ENCODE measurements around the gene RDX.
"Not testable (repeated sequence)": the region's sequence is repeated elsewhere in the genome, so short reads cannot be mapped to it uniquely, and the experiment has no call there.

Gene RDX

DNA sequence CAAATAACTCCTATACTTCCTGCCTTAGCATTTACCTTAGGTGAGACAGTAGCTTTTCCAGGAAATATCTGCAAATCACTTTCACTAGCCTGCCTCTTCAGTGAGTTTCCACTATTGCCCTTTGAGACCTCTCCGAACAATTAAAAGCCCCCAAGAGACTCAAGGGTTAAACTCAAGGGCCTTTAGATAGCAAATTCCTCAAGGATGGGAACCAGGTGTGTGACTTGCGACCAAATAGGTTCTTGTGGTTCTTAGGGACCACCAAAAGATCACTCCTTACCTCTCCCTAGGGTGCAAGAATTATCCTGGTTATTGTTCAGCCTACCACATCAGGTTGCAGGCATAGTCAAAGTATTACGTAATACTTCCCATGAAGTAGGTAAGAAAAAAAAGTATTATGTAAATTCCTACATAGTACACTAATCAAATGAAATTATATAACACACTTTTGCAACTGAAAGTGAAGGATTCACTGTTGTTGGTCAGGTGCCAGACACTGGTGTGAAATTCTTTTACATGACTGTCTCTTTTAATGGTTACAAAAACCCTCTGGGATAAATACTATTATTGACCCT is 1.4 kb upstream of the RDX start:
- DNase-seq (ENCODE audit: extremely low read depth, low read depth): no peak
- TF ChIP-seq CTCF (IDR thresholded peaks at IDR 0.05; ENCODE audit: low read depth, low read length): no peak

GRCh38 chr11:110297076-110297725 is 787 bp upstream of the RDX start:
- TF ChIP-seq CTCF (IDR thresholded peaks at IDR 0.05; ENCODE audit: low read depth, low read length): no peak
- no peak for DNase-seq (ENCODE audit: extremely low read depth, low read depth)

DNA sequence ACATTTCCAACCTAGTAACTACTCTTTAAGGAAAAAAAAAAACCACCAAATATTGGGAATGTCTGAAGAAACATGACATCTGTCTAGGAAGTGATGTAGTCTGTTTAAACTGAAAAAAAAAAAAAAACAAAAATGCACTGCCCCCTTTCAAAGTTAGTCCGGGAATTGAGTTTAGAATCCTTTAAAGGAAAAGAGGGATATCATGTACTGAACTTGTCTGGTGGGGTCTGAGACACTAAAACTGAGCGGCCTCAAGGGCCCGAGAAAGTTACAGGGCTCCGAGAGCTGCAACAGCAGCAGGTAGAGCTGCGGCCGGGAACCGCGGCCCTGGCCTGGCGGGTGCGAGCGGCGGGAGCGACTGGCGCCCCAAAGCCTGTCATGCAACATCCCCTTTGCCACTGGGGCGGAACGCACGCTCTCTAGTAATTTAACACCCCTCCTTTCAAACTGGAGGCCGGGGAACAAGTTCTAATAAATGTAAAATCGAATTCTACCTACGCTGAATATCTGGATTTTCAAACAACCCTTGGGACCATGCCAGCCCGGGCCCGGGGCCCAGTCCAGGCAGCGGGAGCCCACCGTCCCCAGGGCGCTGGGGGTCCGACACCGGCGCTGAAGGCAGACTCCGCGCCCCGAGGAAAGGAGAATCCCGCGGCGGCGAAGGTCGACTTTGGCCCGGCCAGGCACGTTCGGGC is 736 bp downstream of the RDX start:
- TF ChIP-seq CTCF (IDR thresholded peaks at IDR 0.05; ENCODE audit: low read depth, low read length): no peak
- no peak for DNase-seq (ENCODE audit: extremely low read depth, low read depth)

DNA sequence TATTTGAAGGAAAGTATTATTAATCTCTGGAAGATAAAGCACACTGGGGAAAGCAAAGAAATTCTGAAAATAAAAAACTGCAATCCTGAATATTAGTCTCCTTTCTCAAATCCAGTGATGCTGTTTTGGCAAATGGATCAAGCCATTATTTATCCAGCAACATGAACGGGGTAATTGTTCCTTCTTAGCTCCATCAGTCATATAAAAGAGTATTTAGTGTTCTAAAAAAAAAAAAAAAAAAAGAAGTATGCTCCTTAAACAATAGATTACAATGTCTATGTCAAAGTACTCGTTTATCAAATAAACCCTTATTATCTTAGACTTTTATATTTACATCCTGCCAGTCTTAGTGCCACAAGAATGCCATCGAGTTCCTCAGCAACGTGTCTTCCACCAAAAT is 1.3 kb downstream of the RDX start:
- DNase-seq (ENCODE audit: extremely low read depth, low read depth): no peak
- TF ChIP-seq CTCF (IDR thresholded peaks at IDR 0.05; ENCODE audit: low read depth, low read length): no peak

DNA sequence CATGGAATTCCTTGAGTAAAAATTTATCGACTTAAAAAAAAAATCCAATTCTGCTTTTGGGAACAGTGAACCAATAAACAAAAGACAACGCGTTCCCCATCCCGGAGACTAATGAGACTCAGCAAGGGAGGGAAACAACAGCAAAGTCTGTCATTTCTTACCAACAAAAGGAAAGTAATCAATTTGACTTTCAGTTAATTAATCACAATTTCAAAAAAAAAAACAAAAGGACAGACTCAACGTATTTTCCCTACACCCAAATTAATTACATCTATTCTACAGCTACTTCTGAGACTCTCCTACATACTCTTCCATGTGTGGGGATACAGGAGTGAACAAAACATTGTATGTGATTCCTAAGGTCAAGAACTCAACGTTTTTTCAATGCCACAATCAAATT is 1.9 kb downstream of the RDX start:
- no peak for DNase-seq (ENCODE audit: extremely low read depth, low read depth)
- no peak for TF ChIP-seq CTCF (IDR thresholded peaks at IDR 0.05; ENCODE audit: low read depth, low read length)

DNA sequence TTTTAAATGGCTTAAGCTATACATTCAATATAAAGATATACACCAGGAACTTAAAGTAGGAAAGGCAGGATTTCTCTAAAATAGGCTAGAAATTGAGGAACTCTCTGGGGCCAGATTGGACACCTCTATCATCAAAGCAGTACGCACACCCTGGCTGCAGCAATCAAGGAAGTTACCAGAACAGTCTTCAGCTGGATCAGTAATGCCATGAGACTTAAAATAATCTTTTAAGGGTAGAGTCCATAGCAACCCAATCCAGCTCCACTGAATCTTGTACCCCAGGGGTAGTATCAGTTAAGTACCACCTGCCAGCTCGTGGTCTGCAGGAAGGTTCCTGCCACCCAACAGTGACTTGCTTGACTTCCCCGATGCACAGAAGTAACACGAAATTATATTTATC is 3.0 kb downstream of the RDX start:
- TF ChIP-seq CTCF (IDR thresholded peaks at IDR 0.05; ENCODE audit: low read depth, low read length): no peak
- no peak for DNase-seq (ENCODE audit: extremely low read depth, low read depth)

- DNase-seq (ENCODE audit: extremely low read depth, low read depth): not testable (repeated sequence)
These were observed 4.3 kb downstream of the RDX start for GRCh38 chr11:110292146-110292545.
